AG09319 (cell line): ENCODE results near the gene BICDL2.
"Not testable (repeated sequence)": the region's sequence is repeated elsewhere in the genome, so short reads cannot be mapped to it uniquely, and the experiment has no call there.

Experiments used
- DNase-seq: peaks from one replicate; pipeline ENCODE4 v3.0.0-alpha.2; 2010; ENCODE audit warnings: low read depth; ENCODE audit errors: extremely low read depth
- CTCF ChIP-seq: IDR thresholded peaks from 2 replicates; pipeline ENCODE4 v1.5.1; 2011; ENCODE audit warnings: low read depth, mild to moderate bottlenecking, inconsistent platforms, low read length, moderate library complexity

Gene BICDL2

GRCh38 chr16:3036726-3037315 is at the start of gene BICDL2:
BICDL2 (minus strand) TSS chr16:3036944; CDS start chr16:3035496, 1,448 bp downstream.
- no peak for TF ChIP-seq CTCF
- no peak for DNase-seq

- no peak for TF ChIP-seq CTCF
- DNase-seq = no peak
These were observed 49.3 kb upstream of the BICDL2 start for GRCh38 chr16:3085868-3086595.

- TF ChIP-seq CTCF = no peak
- DNase-seq = no peak
These were observed 48.4 kb upstream of the BICDL2 start for GRCh38 chr16:3084969-3085670.

GRCh38 chr16:3084491-3084890 is 47.7 kb upstream of the BICDL2 start:
- TF ChIP-seq CTCF = no peak
- DNase-seq = no peak

GRCh38 chr16:3083408-3083807 is 46.7 kb upstream of the BICDL2 start:
- DNase-seq = not testable (repeated sequence)

GRCh38 chr16:3081957-3082356 is 45.2 kb upstream of the BICDL2 start:
- not testable (repeated sequence) for DNase-seq

GRCh38 chr16:3080024-3080423 is 43.3 kb upstream of the BICDL2 start:
- no peak for DNase-seq
- TF ChIP-seq CTCF = no peak

GRCh38 chr16:3076577-3076976 is 39.8 kb upstream of the BICDL2 start:
- TF ChIP-seq CTCF = no peak
- DNase-seq = no peak

- not testable (repeated sequence) for DNase-seq
These were observed 39.2 kb upstream of the BICDL2 start for GRCh38 chr16:3075946-3076345.
